PC-3 (cell line): Measurements from ENCODE around the gene CDH11. TPM values are rescaled to one million over a fixed set of nuclear protein-coding genes. Genes with fewer than 3 reads are reported as not detected.

Experiments used
- ATAC-seq: fragments of 200-7000 bp; cut with Tn5 transposase; 2 replicates; pipeline ENCODE4 v1.9.1; 2020; ENCODE audit warnings: mild to moderate bottlenecking, moderate library complexity
- BruUV-seq: library from RNA; stranded (reverse); fragments of 400-500 nt; replicated peaks from 2 replicates; lab custom pipeline; 2021; lab: Mats Ljungman, UMichigan
- CTCF ChIA-PET: fragments of 300-600 bp; sonication (Branson Sonifier 250); formaldehyde crosslinking; loops from one replicate; lab custom pipeline; 2022; ENCODE audit warnings: antibody characterized with exemption; lab: Charles Lee
- POLR2A ChIA-PET: fragments of 300-600 bp; sonication (Branson Sonifier 250); formaldehyde crosslinking; loops from one replicate; lab custom pipeline; 2022; ENCODE audit warnings: antibody characterized with exemption; ENCODE audit not compliant: unreplicated experiment; lab: Charles Lee
- DNase-seq: peaks from one replicate; pipeline ENCODE4 v3.0.0-alpha.2; 2015
- H2AFZ ChIP-seq: fragments of 300-600 bp; sonication (generic); 2 replicates; pipeline ENCODE4 v1.6.0; 2016; ENCODE audit warnings: antibody characterized with exemption, low read length
- H3F3A ChIP-seq: fragments of 300-600 bp; sonication (generic); one replicate; pipeline ENCODE4 v1.6.0; 2017; ENCODE audit warnings: antibody characterized with exemption, low read length, control low read depth, mild to moderate bottlenecking; ENCODE audit not compliant: unreplicated experiment
- H3K27ac ChIP-seq: fragments of 300-600 bp; sonication (generic); 2 replicates; pipeline ENCODE4 v1.5.1; 2016; ENCODE audit warnings: mild to moderate bottlenecking, low read length
- H3K27me3 ChIP-seq: fragments of 300-600 bp; sonication (generic); 2 replicates; pipeline ENCODE4 v1.6.1; 2016; ENCODE audit warnings: low read length, mixed read lengths
- H3K36me3 ChIP-seq: fragments of 300-600 bp; sonication (generic); 2 replicates; pipeline ENCODE4 v1.6.1; 2016; ENCODE audit warnings: low read depth, mixed run types, low read length, mixed read lengths
- H3K4me1 ChIP-seq: fragments of 300-600 bp; sonication (generic); 2 replicates; pipeline ENCODE4 v1.5.1; 2016; ENCODE audit warnings: low read length; ENCODE audit not compliant: insufficient read depth
- H3K4me2 ChIP-seq: fragments of 300-600 bp; sonication (generic); 2 replicates; pipeline ENCODE4 v1.6.0; 2016; ENCODE audit warnings: low read length
- H3K4me3 ChIP-seq: fragments of 300-600 bp; sonication (generic); 2 replicates; pipeline ENCODE4 v1.5.1; 2016; ENCODE audit warnings: mild to moderate bottlenecking, low read length, mixed read lengths
- H3K79me2 ChIP-seq: fragments of 300-600 bp; sonication (generic); 2 replicates; pipeline ENCODE4 v1.6.1; 2017; ENCODE audit warnings: low read length, mixed read lengths
- H3K9ac ChIP-seq: fragments of 300-600 bp; sonication (generic); 2 replicates; pipeline ENCODE4 v1.6.0; 2016; ENCODE audit warnings: mild to moderate bottlenecking, low read length
- H3K9me2 ChIP-seq: fragments of 300-600 bp; sonication (generic); replicated peaks from 2 replicates; pipeline ENCODE4 v1.6.1; 2016; ENCODE audit warnings: mixed run types, low read length, mixed read lengths
- H3K9me3 ChIP-seq: fragments of 300-600 bp; sonication (generic); 2 replicates; pipeline ENCODE4 v1.6.1; 2016; ENCODE audit warnings: low read length, mixed read lengths
- H4K20me1 ChIP-seq: fragments of 300-600 bp; sonication (generic); 2 replicates; pipeline ENCODE4 v1.6.1; 2016; ENCODE audit warnings: low read length, mixed read lengths
- CTCF ChIP-seq: fragments of 300-600 bp; sonication (generic); conservative IDR thresholded peaks from 2 replicates; pipeline ENCODE4 v1.5.1; 2017; ENCODE audit warnings: antibody characterized with exemption, low read depth, mild to moderate bottlenecking, low read length
- EZH2 ChIP-seq: fragments of 300-600 bp; sonication (generic); IDR thresholded peaks from one replicate; pipeline ENCODE4 v1.6.1; 2017; ENCODE audit warnings: antibody characterized with exemption, mild to moderate bottlenecking, low read length; ENCODE audit not compliant: unreplicated experiment
- EZH2phosphoT487 ChIP-seq: fragments of 300-600 bp; sonication (generic); IDR thresholded peaks from 2 replicates; pipeline ENCODE4 v1.6.1; 2018; ENCODE audit warnings: mild to moderate bottlenecking, antibody characterized with exemption, low read length, borderline replicate concordance
- intact Hi-C: fragments of 100-400 bp; cut with micrococcal nuclease; formaldehyde crosslinking; loops from 2 replicates; pipeline ENCODE4 v1.9.0; 2023
- total RNA-seq: library from RNA; depleted of rRNA; stranded (reverse); fragments of >200 nt; gene quantifications from 2 replicates; pipeline ENCODE4 v1.2.3, GENCODE V29; 2014

Gene CDH11
- total RNA-seq, 1 experiment from 2014 or later: 172 TPM

- Histone ChIP-seq H3K4me2 (no peak overlapping the region), H3K27ac (no peak overlapping the region), H3K79me2 (no peaks in the 10 kb centered on the region), H3K27me3 (no peaks in the 10 kb centered on the region), H3K36me3 (peaks cover 9% of the 10 kb centered on the region; the same call in 1 of the 2 replicates), H3K4me1 (no peaks in the 10 kb centered on the region), H3F3A (no peaks in the 10 kb centered on the region), H4K20me1 (no peaks in the 10 kb centered on the region), H3K9me2 (no peaks in the 10 kb centered on the region), H3K9ac (no peak overlapping the region), H3K9me3 (no peaks in the 10 kb centered on the region), H2AFZ (no peak overlapping the region), H3K4me3 (no peak overlapping the region)
- no peak for DNase-seq
- intact Hi-C loops: no loop called here
- TF ChIP-seq CTCF: no peak
- no peak for TF ChIP-seq EZH2phosphoT487
- TF ChIP-seq EZH2: no peak
- ATAC-seq: no peak
- POLR2A ChIA-PET: no interaction called here
- BruUV-seq: no TSS peak
- CTCF ChIA-PET: no interaction called here
These were observed 174.2 kb downstream of the CDH11 start for GRCh38 chr16:64947651-64948050.

GRCh38 chr16:64933885-64934284, 188.0 kb downstream of the CDH11 start:
- no peak overlapping the region for H3K4me2 ChIP-seq
- BruUV-seq: no TSS peak

More at GRCh38 chr16:64933885-64934284, 188.0 kb downstream of the CDH11 start:
- ChIA-PET CTCF (no interaction called here), POLR2A (no interaction called here)
- Histone ChIP-seq H3K4me1 (no peaks in the 10 kb centered on the region), H3K9me2 (no peaks in the 10 kb centered on the region), H3K9me3 (no peaks in the 10 kb centered on the region), H3K4me3 (no peak overlapping the region), H4K20me1 (no peaks in the 10 kb centered on the region), H2AFZ (no peak overlapping the region), H3K79me2 (no peaks in the 10 kb centered on the region), H3K27me3 (no peaks in the 10 kb centered on the region), H3K27ac (no peak overlapping the region), H3F3A (no peaks in the 10 kb centered on the region), H3K9ac (no peak overlapping the region), H3K36me3 (no peaks in the 10 kb centered on the region)
- no peak for TF ChIP-seq EZH2
- no peak for TF ChIP-seq EZH2phosphoT487
- no peak for TF ChIP-seq CTCF
- DNase-seq (no peak), ATAC-seq (no peak)
- intact Hi-C loops: no loop called here
